ENCODE data around the gene PIN1. TPM values are rescaled to one million over a fixed set of nuclear protein-coding genes. Genes with fewer than 3 reads are reported as not detected.
A peak's percentile ranks its signal among the peaks of the same experiment; 100 is the strongest.

PIN1 gene
- polyA plus RNA-seq, 4 donors = 47.0 to 86.1 (median 55.3) TPM

DNA sequence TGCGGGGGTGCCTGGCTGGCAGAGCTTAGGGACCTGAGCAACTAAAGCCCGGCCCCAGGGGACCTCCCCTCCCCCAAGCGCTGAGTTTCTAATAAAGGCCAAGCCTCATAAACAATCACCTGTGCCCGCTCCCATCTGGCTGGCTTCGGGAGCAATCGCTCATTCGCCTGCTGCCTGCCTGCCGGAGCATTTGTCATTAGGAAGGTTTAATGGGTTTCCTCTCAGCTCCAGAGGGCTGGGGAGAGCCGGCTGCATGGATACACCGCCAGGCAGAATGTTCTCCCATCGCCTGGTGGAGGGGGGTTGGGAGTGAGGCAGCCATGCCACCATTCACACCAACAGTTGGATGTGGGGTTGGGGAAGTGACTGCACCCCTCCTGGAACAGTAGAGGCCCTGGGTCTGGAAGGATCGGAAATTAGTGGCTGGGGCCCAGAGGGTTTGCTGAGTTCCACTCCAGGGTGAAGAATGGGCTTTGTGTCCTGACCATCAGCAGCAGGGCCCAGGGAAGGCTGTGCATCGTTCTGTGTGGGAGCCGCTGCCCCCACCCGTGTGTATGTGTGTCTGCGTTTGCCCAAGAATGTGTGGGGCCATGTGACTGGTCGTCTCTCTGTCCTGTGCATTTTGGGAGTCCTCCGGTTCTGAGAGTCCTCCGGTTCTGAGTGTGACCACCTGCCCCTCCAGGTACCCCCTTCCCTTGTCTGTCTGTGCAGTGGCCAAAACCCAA is 15.3 kb downstream of the PIN1 start:
- peak in 2 of 4 donors; percentile 30 to 49 for DNase-seq (ENCODE audit: low read depth in 4 of 4, low spot score in 3 of 4)

DNA sequence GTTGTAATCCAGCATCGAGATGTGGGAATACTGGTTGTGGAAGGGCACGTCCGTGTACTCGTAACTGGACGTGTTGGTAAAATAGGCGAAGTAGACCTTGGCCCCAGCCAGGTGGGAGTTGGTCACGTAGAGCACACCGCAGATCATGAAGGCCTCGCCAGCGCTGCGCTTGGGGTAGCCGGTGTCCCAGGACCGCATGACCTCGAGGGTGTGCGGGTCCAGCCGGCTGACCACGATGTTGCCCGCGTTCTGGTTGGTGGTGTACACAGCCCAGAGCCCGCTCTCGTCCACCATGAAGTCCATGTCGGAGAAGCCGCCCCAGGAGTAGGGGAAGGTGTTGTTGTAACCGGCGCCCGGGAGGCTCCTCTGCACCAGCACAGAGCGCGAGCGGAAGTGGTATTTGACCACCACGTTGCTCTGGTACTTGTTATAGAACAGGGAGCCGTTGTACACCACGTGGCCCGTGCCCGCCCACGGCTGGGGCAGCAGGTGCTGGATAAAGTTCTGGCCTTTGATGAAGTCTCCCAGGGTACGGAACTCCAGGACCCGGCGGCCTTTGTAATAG is 19.2 kb downstream of the PIN1 start:
- no peak for DNase-seq (ENCODE audit: low read depth in 4 of 4, low spot score in 3 of 4)

DNA sequence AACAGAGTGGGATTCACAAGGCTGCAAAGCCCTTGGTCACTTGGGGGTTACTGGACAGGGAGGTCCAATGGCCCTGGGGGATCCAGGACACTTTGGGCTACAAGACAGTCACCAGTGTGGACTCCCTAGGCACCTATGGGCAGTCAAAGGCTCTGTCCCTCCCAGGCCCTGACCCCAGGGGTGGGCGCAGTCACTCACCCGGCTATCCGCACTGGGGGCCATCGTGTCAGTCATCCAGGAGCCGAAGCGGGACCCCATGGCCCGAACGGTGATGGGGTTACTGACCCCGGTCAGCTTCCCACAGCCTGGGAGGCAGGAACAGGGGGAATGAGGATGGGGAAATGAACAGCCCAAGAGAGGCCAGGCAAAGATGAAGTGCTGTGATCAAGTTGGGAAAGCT is 21.5 kb downstream of the PIN1 start:
- no peak for DNase-seq (ENCODE audit: low read depth in 4 of 4, low spot score in 3 of 4)

DNA sequence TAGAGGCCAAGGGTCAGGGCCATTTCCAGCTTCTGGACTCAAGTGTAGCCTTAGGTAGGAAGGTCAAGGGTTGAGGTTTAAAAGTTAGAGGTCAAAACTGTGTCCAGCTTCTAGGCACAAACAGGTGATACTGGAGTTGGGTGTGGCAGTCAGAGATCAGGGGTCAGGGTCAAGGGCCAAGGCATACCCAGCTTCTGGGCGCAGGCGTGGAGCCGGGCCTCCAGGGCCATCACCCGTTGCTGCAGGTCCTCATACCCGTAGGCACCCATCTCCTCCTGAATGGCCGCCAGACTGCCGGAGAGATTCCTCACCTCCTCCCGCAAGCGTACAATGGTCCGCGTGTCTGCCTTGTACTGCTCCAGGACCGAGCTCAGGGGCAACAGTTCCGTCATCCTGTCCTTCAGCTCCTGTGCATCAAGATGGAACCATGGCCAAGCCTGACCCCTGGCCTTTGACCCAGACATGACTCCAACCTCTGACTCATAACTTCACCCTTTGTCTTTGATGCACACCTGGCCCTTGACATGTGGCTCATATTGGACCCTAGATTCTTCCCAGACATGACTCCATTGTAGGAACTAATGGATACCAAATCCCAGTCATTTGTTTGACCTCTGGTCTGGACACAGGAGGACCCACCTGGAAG is 22.1 kb downstream of the PIN1 start:
- DNase-seq (ENCODE audit: low read depth in 4 of 4, low spot score in 3 of 4) = no peak

DNA sequence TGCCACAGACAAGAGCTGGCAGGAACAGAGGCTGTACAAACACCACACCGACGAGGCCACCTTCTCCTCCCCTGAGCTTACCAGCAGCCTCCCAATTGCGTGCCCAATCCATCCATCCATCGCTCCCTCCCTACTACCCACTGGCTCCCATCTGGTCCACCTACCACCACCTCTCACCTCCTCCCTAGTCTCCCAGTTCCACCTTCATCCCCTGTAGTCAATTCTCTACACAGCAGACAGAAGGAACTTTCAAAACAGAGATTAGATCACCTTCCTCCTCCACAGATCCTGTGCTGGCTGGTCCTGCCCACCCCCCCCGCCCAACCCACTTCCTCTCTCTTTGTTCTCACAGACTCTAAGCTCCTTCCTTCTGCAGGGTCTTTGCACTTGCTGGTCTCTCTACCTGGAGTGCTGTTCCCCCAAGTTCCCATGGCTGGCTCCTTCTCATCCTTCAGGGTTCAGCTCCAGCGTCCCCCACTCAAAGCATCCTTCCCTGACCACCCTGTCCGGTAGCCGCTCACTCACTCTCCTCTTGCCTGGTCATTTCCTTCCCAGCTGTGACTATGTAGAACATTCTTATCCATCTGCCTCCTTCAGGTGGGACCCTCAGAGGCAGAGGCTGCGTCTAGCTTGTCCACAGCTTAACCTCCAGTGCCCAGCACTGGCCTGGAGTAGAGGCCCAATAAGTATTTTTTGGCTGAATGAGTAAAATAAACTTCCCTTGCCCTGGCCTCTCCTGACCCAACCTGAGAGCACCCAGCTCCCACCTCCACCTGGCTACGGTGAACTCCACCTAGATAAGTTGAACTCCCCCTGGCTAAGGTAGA is 23.0 kb downstream of the PIN1 start:
- DNase-seq (ENCODE audit: low read depth in 4 of 4, low spot score in 3 of 4) = no peak

DNA sequence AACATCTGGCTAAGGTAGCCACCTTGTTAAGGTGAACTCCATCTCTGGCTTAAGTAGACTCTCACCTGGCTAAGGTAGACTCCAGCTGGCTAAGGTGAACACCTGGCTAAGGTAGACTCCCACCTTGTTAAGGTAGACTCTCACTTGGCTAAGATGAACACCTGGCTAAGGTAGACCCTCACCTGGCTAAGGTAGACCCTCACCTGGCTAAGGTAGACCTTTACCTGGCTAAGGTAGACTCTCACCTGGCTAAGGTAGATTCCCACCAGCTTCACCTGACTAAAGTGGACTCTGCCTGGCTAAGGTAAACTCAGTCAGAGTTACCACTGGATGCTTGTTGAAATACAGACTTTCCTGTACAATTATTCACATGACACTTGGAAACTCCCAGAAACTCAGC is 23.6 kb downstream of the PIN1 start:
- no peak for DNase-seq (ENCODE audit: low read depth in 4 of 4, low spot score in 3 of 4)

DNA sequence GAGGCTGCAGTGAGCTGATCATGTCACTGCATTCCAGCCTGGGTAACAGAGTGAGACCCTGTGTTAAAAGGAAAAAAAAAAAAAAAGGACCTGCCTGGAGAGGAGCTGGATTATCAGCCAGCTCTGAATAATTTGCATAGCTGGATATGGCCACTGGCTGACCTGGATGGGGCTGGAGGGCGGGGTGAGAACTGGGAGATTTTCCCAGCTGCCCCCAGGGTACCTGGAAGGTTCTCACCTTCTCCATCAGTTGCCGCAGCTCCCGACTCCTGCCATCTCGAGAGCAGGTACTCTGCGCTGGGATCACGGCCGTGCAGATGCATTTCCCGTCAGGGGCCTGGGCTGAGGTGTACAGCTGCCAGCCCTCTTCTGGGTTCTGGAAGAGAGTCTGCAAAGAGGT is 25.3 kb downstream of the PIN1 start:
- DNase-seq (ENCODE audit: low read depth in 4 of 4, low spot score in 3 of 4) = no peak

DNA sequence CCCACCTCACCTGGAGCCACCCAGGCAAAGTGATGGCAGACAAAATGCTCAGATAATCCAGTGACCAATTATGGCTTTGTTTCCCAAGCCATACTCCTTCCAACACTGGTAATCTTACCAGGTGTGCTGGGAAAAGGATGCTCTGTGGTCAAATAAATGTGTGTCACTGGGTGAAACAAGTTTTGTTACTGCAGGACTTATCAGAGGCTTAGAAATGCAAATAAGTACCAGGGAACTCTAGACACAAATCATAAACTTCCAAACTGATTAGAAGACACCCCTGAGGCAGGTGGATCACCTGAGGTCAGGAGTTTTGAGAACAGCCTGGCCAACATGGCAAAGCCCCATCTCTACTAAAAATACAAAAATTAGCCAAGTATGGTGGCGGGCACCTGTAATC is 26.4 kb downstream of the PIN1 start:
- DNase-seq (ENCODE audit: low read depth in 4 of 4, low spot score in 3 of 4) = no peak

DNA sequence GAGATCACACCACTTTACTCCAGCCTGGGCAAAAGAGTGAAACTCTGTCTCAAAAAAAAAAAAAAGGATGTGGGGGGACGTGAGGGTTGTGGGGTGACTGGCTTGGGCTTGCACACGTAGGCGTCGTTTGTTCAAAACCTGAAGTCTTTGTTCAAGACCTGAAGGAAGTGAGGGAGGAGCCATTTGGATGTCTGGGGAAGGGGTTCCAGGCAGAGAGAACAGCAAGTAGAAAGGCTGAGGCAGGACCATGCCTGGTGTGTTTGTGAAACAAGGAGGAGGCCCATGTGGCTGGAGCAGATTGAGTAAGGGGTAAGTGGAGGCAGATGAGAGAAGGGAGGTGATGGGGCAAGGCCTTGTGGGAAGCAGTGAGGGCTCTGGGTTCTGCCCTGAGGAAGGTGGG is 27.8 kb downstream of the PIN1 start:
- no peak for DNase-seq (ENCODE audit: low read depth in 4 of 4, low spot score in 3 of 4)

DNA sequence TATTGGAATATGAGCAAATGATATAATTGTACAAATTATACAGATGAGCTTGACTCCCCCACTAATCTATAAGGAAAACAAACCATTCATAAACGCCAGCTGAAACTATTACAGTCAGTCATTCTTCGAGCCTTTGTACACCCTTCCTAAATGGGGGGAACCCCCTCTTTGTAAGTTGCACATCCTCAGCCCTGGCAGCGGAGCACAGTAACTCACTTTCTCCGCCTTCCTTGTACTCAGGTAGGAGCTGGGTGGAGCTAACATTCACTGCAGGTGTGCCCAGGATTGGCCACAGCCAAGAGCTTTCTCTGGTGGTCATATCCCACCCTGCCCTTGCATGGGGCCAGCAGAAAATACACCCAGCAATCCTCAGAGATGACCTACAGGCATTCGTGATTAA is 28.6 kb downstream of the PIN1 start:
- no peak for DNase-seq (ENCODE audit: low read depth in 4 of 4, low spot score in 3 of 4)

DNA sequence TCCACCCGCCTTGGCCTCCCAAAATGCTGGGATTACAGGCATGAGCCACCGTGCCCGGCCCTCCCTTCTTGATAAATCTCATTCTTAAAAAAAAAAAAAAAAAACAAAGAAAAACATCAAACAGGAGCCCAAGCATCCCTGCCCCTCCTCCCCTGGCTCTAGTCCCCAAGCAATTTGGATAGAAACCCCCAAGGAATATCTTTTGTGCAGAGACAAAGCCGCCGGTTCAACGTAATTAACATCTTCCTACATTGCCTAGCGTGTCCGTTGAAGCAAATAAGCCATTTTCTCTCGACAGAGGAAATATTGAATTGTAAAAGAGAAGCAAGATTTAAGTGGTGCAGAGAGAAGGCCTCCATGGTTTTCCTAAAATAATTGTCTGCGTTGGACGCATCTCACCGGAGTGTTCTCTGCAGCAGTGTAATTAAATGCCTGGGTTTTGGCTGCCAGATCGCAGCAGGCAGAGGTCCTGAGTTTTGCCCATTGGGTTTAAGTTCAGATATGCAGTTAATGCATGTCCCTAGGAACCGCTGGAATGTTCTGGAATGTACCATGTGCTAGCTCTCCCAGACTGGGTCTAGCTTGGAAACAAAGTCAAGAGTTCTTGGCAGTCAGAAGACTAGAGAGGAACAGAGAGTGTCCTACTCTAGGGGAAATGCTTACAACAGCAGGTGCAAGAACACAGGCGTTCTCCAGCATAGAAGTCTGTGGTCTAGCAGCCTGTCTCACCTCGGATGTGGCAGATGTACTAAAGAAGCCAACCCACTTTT is 30.8 kb downstream of the PIN1 start:
- DNase-seq (ENCODE audit: low read depth in 4 of 4, low spot score in 3 of 4) = no peak

DNA sequence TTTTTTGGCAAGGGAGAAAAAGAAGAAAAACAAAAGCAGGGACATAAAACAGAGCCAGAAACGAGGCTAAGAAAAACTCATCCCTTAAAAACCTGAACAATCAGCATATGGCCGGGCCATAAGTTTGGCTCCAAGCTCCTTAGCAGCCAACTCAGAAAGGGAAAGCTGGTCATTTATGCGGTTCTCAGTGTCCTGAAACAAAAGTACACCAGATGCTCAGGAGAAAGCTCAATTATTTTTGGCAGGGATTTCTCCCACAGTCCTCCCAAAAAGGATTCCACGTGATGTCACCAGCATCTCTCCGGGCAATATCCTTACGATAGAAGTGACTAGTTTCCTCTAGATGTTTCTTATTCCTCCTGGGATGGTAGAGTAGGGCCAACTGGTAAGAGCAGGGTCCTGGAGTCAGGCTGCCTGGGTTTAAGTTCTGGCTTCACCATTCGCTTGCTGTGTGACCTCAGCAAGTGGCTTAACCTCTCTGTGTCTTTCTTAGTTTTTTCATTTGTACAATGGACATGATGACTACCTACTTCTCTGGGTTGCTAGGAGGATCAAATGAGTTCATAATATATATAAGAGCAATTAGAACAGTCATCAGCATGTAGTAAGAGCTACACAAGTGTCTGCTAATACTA is 34.0 kb downstream of the PIN1 start:
- no peak for DNase-seq (ENCODE audit: low read depth in 4 of 4, low spot score in 3 of 4)

DNA sequence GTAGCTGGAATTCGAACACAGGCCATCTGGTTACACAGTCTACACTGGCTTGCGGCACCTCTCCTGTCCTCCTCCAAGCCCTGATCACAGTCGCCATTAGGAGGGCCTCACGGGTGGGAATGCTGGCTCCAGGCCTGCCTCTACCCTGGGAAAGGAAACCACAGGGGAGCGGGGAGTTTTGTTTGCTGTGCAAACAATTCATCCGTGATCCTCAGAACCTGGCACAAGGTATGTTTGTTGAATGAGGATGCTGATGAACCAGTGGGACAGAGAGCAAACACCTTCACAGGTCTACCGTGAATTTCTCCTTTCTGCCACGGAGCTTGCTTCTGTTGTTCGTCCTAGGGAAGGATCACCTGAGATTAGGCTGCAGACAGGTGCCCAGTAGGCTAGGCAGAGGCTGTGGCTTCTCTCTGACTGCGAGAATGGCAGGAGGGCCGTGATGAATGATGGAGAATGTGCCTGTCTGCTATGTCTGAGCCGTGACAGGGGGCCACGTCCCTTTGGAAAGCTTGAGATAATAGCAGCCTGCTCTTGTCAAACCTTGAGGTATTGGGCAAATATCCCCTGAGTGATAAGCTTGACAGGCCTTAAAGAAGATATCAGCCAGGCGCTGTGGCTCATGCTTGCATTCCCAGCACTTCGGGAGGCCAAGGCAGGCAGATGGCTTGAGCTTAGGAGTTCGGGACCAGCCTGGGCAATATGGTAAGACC is 36.7 kb downstream of the PIN1 start:
- DNase-seq (ENCODE audit: low read depth in 4 of 4, low spot score in 3 of 4) = no peak

DNA sequence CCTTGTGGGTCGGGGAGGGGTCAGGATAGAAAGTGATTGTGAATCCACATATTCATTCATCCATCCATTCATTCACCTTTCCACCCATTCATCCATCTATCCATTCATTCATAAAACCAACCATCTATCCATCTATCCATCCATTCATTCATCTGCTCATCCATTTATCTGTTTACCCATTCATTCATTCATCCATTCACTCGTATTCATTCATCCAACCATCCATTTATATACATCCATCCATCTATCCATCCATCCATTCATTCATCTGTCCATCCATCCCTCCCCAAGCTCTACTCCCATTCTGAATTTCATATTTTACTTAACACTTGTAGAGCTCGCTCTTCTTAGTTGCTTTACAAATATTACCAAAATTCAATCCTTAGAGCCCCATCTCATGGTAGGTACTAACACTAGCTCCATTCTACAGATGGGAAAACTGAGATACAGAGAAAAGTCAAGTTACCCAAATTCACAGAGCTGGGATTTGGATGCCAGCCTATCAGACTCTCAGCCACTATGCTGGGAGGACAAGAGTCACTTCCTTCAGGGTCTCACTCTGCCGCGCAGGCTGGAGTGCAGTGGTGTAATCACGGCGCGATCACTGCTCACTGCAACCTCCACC is 37.6 kb downstream of the PIN1 start:
- DNase-seq (ENCODE audit: low read depth in 4 of 4, low spot score in 3 of 4) = no peak

DNA sequence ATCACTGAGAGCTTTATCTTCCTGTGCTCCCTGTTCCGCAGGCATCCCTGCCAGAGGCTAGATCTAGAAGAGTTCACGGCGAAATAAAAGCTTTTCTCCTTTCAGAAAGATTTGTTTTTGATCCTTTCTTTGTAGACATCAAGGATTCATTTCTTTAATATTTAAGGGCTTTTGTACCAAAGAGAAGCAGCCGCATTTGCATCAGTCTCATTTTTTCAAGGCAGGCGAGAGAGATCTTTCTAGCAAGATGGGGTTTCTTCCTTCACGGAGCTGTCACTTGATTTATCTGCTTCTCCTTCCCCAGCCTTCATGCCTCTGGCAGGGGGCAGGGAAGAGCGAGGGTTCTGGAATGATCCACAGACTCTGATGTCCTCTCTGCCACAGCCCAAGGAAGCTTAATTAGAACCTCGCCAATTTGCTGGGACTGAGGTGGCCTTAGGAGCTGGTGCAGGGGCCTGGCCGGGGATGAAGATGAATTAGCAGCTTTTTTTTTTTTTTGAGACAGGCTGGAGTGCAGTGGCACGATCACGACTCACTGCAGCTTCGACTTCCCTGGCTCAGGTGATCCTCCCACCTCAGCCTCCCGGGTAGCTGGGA is 40.0 kb downstream of the PIN1 start:
- no peak for DNase-seq (ENCODE audit: low read depth in 4 of 4, low spot score in 3 of 4)

DNA sequence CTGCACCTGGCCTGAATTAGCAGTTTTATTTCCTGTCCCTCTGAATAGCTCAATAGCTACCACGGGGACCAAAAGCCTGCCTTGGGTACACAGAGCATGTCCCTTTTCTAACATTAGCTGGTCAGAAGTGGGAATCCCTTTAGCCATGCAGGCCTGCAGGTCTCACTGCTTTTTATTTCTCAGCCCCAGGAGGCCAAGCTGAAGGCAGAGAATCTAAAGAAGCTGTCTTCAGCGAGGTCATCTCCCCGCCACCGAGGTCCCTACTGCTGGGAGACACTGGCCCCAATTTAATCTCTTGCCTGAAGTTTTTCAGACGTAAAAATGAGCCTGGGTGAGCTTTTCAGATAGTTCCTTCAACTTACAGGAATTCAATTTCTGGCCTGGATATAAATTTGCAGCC is 40.7 kb downstream of the PIN1 start:
- DNase-seq (ENCODE audit: low read depth in 4 of 4, low spot score in 3 of 4) = no peak

DNA sequence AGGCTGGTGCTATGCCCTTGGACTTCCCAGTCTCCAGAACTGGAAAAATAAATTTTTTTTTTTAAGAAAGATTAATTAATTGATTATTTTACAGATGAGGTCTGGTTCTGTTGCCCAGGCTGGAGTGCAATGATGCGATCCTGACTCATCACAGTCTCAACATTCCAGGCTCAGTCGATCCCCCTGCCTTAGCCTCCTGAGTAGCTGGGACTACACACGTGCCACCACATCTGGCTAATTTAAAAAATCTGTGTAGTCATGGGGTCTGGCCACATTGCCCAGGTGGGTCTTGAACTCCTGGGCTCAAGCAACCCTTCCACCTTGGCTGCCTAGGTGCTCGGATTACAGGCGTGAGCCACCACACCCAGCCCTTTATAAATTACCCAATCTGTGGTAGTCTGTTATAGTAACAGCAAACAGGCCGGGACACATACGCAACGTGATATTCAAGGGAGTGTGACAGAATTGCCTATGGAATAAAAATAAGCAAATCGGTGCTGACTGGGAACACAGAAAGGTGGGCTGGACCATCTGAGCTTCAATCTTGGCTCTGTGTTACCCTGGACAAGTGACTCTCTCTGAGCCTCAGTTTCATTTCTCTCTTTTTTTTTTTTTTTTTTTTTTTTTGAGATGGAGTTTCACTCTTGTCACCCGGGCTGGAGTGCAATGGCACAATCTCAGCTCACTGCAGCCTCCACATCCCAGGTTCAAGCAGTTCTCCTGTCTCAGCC is 42.8 kb downstream of the PIN1 start:
- DNase-seq (ENCODE audit: low read depth in 4 of 4, low spot score in 3 of 4) = no peak

All from right renal pelvis (tissue), 4 donors.